K562 (cell line): ENCODE results near the gene GIGYF1. TPM values are rescaled to one million over a fixed set of nuclear protein-coding genes. Genes with fewer than 3 reads are reported as not detected.

Source experiments
- CHD2 ChIP-seq: IDR thresholded peaks from 2 replicates; pipeline ENCODE4 v1.6.1; 2011; ENCODE audit warnings: low read depth, low read length
- COPS2 ChIP-seq: fragments of 450-650 bp; conservative IDR thresholded peaks from 2 replicates; pipeline ENCODE4 v1.6.1; 2016; ENCODE audit warnings: mild to moderate bottlenecking, moderate library complexity
- ETV6 ChIP-seq, 3 experiments: fragments of 150-350 bp in 1 of 3; sonication (generic) in 1 of 3; formaldehyde crosslinking in 1 of 3; IDR thresholded peaks; 2 replicates each; pipeline versions ENCODE4 v1.6.1 to v1.8.0; 2014 to 2022; ENCODE audit warnings: borderline replicate concordance in 2 of 3, low read depth in 2 of 3, antibody characterized with exemption in 1 of 3, low read length in 1 of 3, mild to moderate bottlenecking in 1 of 3, missing genetic modification reagents in 1 of 3
- GABPB1 ChIP-seq: sonication (generic); formaldehyde crosslinking; IDR thresholded peaks from 2 replicates; pipeline ENCODE4 v1.8.0; 2022; ENCODE audit warnings: mild to moderate bottlenecking, missing genetic modification reagents
- HMG20B ChIP-seq: fragments of 250-450 bp; sonication (Bioruptor Pico); IDR thresholded peaks from 2 replicates; pipeline ENCODE4 v1.5.0; 2021; ENCODE audit warnings: mild to moderate bottlenecking
- HNRNPL ChIP-seq: fragments of 200-400 bp; formaldehyde crosslinking; IDR thresholded peaks from 2 replicates; pipeline ENCODE4 v1.6.1; 2017; ENCODE audit warnings: low read depth, mild to moderate bottlenecking, low read length
- JUND ChIP-seq, 2 experiments: IDR thresholded peaks; 2 replicates in 1 of 2; 3 replicates in 1 of 2; pipeline ENCODE4 v1.6.1; 2011; ENCODE audit warnings: borderline replicate concordance in 2 of 2, low read depth in 2 of 2, low read length in 2 of 2, improper control_type of control experiment in 1 of 2, missing biosample characterization in 1 of 2, missing genetic modification characterization in 1 of 2, missing genetic modification reagents in 1 of 2
- PRPF4 ChIP-seq: fragments of 200-400 bp; formaldehyde crosslinking; IDR thresholded peaks from one replicate; pipeline ENCODE4 v1.6.1; 2017; ENCODE audit warnings: low read length, low read depth, mild to moderate bottlenecking; ENCODE audit not compliant: insufficient read depth, poor library complexity, severe bottlenecking
- RB1 ChIP-seq: fragments of 450-650 bp; IDR thresholded peaks from 2 replicates; pipeline ENCODE4 v1.6.1; 2017; ENCODE audit warnings: low read depth, mild to moderate bottlenecking
- RBM15 ChIP-seq: fragments of 200-400 bp; formaldehyde crosslinking; IDR thresholded peaks from 2 replicates; pipeline ENCODE4 v1.6.1; 2018; ENCODE audit warnings: mild to moderate bottlenecking, low read length, moderate library complexity; ENCODE audit not compliant: insufficient read depth
- RCOR1 ChIP-seq, 2 experiments: IDR thresholded peaks; 2 replicates each; pipeline ENCODE4 v1.6.1; 2012; ENCODE audit warnings: low read depth in 2 of 2, low read length in 2 of 2, borderline replicate concordance in 1 of 2, improper control_type of control experiment in 1 of 2
- REST ChIP-seq, 2 experiments: fragments of 450-650 bp; formaldehyde crosslinking in 1 of 2; IDR thresholded peaks; 2 replicates each; pipeline versions ENCODE4 v1.4.0 to v1.6.1; 2014 to 2020; ENCODE audit warnings: mild to moderate bottlenecking in 2 of 2, borderline replicate concordance in 1 of 2, low read depth in 1 of 2
- SRF ChIP-seq, 2 experiments: fragments of 250-450, 450-650 bp in 1 of 2; sonication (Bioruptor Pico) in 1 of 2; sonication (generic) in 1 of 2; formaldehyde crosslinking; IDR thresholded peaks; 2 replicates each; pipeline versions ENCODE4 v1.5.0 to v1.5.1; 2020 to 2022; ENCODE audit warnings: mild to moderate bottlenecking in 1 of 2, missing genetic modification reagents in 1 of 2
- VEZF1 ChIP-seq: fragments of 200-800 bp; sonication (Bioruptor generic); IDR thresholded peaks from 2 replicates; pipeline ENCODE4 v1.6.1; 2017; ENCODE audit warnings: missing genetic modification characterization, missing compliant biosample characterization
- ZBTB2 ChIP-seq: fragments of 450-650 bp; IDR thresholded peaks from 2 replicates; pipeline ENCODE4 v1.6.1; 2016; ENCODE audit warnings: antibody characterized with exemption
- ZNF253 ChIP-seq: fragments of 250-450 bp; sonication (Bioruptor Pico); conservative IDR thresholded peaks from 2 replicates; pipeline ENCODE4 v1.6.1; 2021; ENCODE audit warnings: mild to moderate bottlenecking
- polyA plus RNA-seq, 8 experiments: library from polyadenylated mRNA; depleted of rRNA in 4 of 8; stranded (reverse) in 5 of 8; unstranded in 3 of 8; fragments of >200 nt; fragmentation: Nextera tagmentation in 2 of 8; fragmentation: Illumina TruSeq in 1 of 8; extraction: Ambion mirVana in 2 of 8; extraction: Trizol in 1 of 8; gene quantifications; 2 replicates each; pipeline versions ENCODE4 v1.2.1 to v1.2.3, GENCODE V29; 2011 to 2014; ENCODE audit warnings: inconsistent platforms in 1 of 8, missing spikeins in 1 of 8
- total RNA-seq, 7 experiments: library from RNA; depleted of rRNA in 6 of 7; stranded (reverse); fragments of >200 nt in 6 of 7; fragmentation: Illumina TruSeq in 2 of 7; extraction: Trizol in 2 of 7; gene quantifications; 2 replicates each; pipeline versions ENCODE4 v1.2.1 to v1.2.3, GENCODE V29; 2011 to 2021; ENCODE audit warnings: low replicate concordance in 1 of 7

Gene GIGYF1
- total and polyA plus RNA-seq, 9 of the 15 experiments (the other 6 are each of a cell fraction or from before 2014, with no cell fraction given), result 0.56 to 76.2 (median 16.8) TPM

- TF ChIP-seq SRF (CRISPR knock-in tag; IDR thresholded peaks at IDR 0.05), result no peak; a peak in 1 of 4 replicates
- TF ChIP-seq RB1, result peak; percentile 72
- 0 out of 2 replicates have a peak, but pooled peaks have one; percentile 5 for TF ChIP-seq HNRNPL
- TF ChIP-seq RCOR1 (IDR thresholded peaks at IDR 0.05; ENCODE audit: borderline replicate concordance in 1 of 2, low read depth in 2 of 2, low read length in 2 of 2), result no peak
- TF ChIP-seq JUND (IDR thresholded peaks at IDR 0.05; ENCODE audit: borderline replicate concordance, low read depth, low read length), result no peak
- TF ChIP-seq JUND (tag; IDR thresholded peaks at IDR 0.05; ENCODE audit: borderline replicate concordance, low read depth, low read length), result peak; percentile 10; the same call in 1 of the 3 replicates
- no peak for TF ChIP-seq VEZF1
- TF ChIP-seq PRPF4, result no peak
- no peak for TF ChIP-seq CHD2
- 0 out of 2 replicates have a peak, but pooled peaks have one; percentile 38 for TF ChIP-seq ZNF253 (CRISPR knock-in tag)
- no peak for TF ChIP-seq ETV6 (IDR thresholded peaks at IDR 0.05; ENCODE audit: borderline replicate concordance in 1 of 2, low read depth in 2 of 2, low read length in 1 of 2)
- no peak for TF ChIP-seq ETV6 (CRISPR knock-in tag; IDR thresholded peaks at IDR 0.05; ENCODE audit: borderline replicate concordance)
- TF ChIP-seq GABPB1, result 0 out of 2 replicates have a peak, but pooled peaks have one; percentile 35
- no peak for TF ChIP-seq RBM15
- peak; percentile 85 for TF ChIP-seq ZBTB2
- no peak for TF ChIP-seq HMG20B (CRISPR knock-in tag)
- TF ChIP-seq COPS2, result no peak
- TF ChIP-seq REST (IDR thresholded peaks at IDR 0.05; ENCODE audit: borderline replicate concordance), result peak; percentile 77
- peak; percentile 80 for TF ChIP-seq REST (CRISPR knock-in tag; IDR thresholded peaks at IDR 0.05; ENCODE audit: low read depth)
Observed at GRCh38 chr7:100705320-100705752, 11.3 kb upstream of the GIGYF1 start (continued).
